Breast epithelium (tissue), 4 donors: ENCODE measurements around the gene PLEKHF1. TPM values are rescaled to one million over a fixed set of nuclear protein-coding genes. Genes with fewer than 3 reads are reported as not detected.

Source experiments
- DNase-seq, 2 donors: peaks; one replicate each; pipeline ENCODE4 v3.0.0-alpha.2; 2019; ENCODE audit warnings: low spot score in 2 of 2
- H3K27ac ChIP-seq, 2 donors: fragments of 200-600 bp; sonication (generic) in 1 of 2; one replicate each; pipeline ENCODE4 v1.5.1; 2016 to 2019; ENCODE audit warnings: mild to moderate bottlenecking in 1 of 2
- H3K27me3 ChIP-seq, 2 donors: fragments of 200-600 bp; sonication (generic) in 1 of 2; one replicate each; pipeline versions ENCODE4 v1.5.1 to v1.6.0; 2017 to 2019; ENCODE audit warnings: control low read depth in 1 of 2, mild to moderate bottlenecking in 1 of 2
- H3K36me3 ChIP-seq: fragments of 200-600 bp; one replicate; pipeline ENCODE4 v1.5.1; 2019
- H3K4me1 ChIP-seq, 2 donors: fragments of 200-600 bp; sonication (generic); one replicate each; pipeline ENCODE4 v1.5.1; 2016 to 2019; ENCODE audit warnings: control low read depth in 1 of 2
- H3K4me3 ChIP-seq, 3 donors: fragments of 200-600 bp; sonication (generic); 1 replicate in 2 of 3; 2 replicates in 1 of 3; pipeline ENCODE4 v1.5.1; 2016 to 2019; ENCODE audit warnings: mild to moderate bottlenecking in 3 of 3, moderate library complexity in 2 of 3
- H3K9me3 ChIP-seq, 2 donors: fragments of 200-600 bp; sonication (generic) in 1 of 2; one replicate each; pipeline ENCODE4 v1.5.1; 2016 to 2019; ENCODE audit warnings: control low read depth in 1 of 2
- POLR2A ChIP-seq: fragments of 450-650 bp; IDR thresholded peaks from one replicate; pipeline ENCODE4 v1.6.1; 2016; ENCODE audit warnings: antibody characterized with exemption, mild to moderate bottlenecking, moderate library complexity
- POLR2AphosphoS5 ChIP-seq, 3 donors: sonication (generic); formaldehyde crosslinking; IDR thresholded peaks; one replicate each; pipeline ENCODE4 v1.6.1; 2017; ENCODE audit warnings: antibody characterized with exemption in 3 of 3
- intact Hi-C: fragments of 100-400 bp; cut with DNase I; formaldehyde crosslinking; loops from one replicate; pipeline ENCODE4 v1.15.1; 2023; ENCODE audit warnings: low total_unique reads
- total RNA-seq, 3 donors: library from RNA; depleted of rRNA; stranded (reverse); fragments of >200 nt; gene quantifications; one replicate each; pipeline ENCODE4 v1.1.0, GENCODE V29; 2016
- TF ChIP-seq, protein P1 (sequence below), 3 donors: fragments of 450-650 bp; IDR thresholded peaks; one replicate each; pipeline ENCODE4 v1.5.1; 2016 to 2017; ENCODE audit warnings: antibody characterized with exemption in 3 of 3, mild to moderate bottlenecking in 3 of 3, moderate library complexity in 3 of 3

The PLEKHF1 gene
- total RNA-seq, 3 donors from 2014 or later = 29.8 to 71.4 (median 58.7) TPM

DNA sequence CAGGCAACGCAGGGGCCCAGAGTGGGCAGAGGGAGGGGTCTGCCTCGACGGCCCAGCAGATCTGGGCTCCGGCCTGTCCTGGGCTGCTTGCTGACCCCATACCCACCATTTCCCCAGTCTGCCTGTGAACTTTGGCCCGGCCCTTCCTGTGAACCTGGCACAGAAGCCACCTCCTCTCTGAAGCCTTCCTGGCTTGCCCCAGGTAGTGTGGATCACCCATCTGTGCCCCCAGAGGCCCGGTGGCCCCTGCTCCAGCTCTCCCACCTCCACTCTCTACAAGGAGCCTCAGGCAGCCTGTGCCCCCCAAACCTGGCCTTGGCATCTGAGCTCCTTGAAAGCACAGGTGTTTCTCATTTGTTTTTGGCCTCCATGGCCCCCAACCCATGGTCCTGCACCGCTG, 15.7 kb downstream of the PLEKHF1 start:
- TF ChIP-seq, protein P1, sequence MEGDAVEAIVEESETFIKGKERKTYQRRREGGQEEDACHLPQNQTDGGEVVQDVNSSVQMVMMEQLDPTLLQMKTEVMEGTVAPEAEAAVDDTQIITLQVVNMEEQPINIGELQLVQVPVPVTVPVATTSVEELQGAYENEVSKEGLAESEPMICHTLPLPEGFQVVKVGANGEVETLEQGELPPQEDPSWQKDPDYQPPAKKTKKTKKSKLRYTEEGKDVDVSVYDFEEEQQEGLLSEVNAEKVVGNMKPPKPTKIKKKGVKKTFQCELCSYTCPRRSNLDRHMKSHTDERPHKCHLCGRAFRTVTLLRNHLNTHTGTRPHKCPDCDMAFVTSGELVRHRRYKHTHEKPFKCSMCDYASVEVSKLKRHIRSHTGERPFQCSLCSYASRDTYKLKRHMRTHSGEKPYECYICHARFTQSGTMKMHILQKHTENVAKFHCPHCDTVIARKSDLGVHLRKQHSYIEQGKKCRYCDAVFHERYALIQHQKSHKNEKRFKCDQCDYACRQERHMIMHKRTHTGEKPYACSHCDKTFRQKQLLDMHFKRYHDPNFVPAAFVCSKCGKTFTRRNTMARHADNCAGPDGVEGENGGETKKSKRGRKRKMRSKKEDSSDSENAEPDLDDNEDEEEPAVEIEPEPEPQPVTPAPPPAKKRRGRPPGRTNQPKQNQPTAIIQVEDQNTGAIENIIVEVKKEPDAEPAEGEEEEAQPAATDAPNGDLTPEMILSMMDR (IDR thresholded peaks at IDR 0.05) = no peak
- TF ChIP-seq POLR2AphosphoS5 (IDR thresholded peaks at IDR 0.05) = no peak
- TF ChIP-seq POLR2A = no peak
- Histone ChIP-seq H3K9me3 (no peaks in the 10 kb centered on the region), H3K36me3 (no peaks in the 10 kb centered on the region), H3K27ac (peak overlapping the region; percentile 76 to 87), H3K4me1 (peaks cover 25 to 68% of the 10 kb centered on the region in 2 donors), H3K4me3 (no peak overlapping the region), H3K27me3 (no peaks in the 10 kb centered on the region)
- no peak for DNase-seq
- intact Hi-C loops = loop anchor here (1.0 kb wide), 1 partner anchor 14 kb away; no protein-coding TSS in a partner anchor

DNA sequence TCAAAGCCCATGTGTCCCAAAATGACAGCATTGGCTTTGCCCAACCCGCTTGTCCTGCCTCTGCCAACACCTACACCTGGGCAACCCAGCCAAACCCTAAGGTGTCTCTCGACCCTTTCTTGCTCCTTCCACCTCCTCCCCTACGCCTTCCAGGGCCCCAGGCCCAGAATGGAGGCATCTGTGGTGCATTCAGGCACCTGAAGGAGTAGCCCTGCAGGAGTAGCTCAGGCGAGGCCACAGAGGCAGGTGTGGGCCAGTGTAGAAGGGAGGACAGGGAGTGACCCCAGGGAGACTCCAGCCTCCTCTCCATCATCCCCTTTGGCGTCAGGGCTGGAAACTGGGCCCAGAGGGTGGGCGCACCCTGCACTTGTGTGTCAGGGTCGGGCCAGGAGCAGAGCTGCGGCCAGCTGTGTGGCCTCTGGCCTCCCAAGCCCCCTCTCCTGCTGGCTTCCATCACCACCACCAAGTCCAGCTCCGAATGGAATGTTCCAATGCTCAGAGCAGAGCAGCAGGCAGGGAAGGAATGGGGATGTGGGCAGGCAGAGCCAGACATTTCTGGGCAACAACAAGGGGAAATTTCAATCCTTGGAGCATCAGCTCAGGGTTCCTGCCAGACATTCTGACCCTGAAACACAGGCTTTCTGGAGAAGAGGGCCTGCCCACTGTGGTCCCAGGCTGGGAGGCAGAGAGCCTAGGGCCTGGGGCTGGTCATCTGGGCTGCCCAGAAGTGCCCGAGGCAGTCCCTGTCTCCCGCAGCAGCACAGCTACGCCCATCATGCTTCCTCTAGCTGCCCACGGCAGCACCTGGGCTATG, 16.4 kb downstream of the PLEKHF1 start:
- peak overlapping the region; percentile 76 to 87 for H3K27ac ChIP-seq
- TF ChIP-seq POLR2A (no peak), POLR2AphosphoS5 (IDR thresholded peaks at IDR 0.05) (no peak)
- TF ChIP-seq, protein P1 (IDR thresholded peaks at IDR 0.05) = no peak
- no peaks in the 10 kb centered on the region for H3K27me3 ChIP-seq
- peaks cover 25 to 64% of the 10 kb centered on the region in 2 donors for H3K4me1 ChIP-seq
- peak in 1 of 2 donors; percentile 64 for DNase-seq
- no peak overlapping the region for H3K4me3 ChIP-seq
- intact Hi-C loops = loop anchor here (1.0 kb wide), 1 partner anchor 14 kb away; no protein-coding TSS in a partner anchor
- H3K36me3 ChIP-seq = no peaks in the 10 kb centered on the region
- no peaks in the 10 kb centered on the region for H3K9me3 ChIP-seq

DNA sequence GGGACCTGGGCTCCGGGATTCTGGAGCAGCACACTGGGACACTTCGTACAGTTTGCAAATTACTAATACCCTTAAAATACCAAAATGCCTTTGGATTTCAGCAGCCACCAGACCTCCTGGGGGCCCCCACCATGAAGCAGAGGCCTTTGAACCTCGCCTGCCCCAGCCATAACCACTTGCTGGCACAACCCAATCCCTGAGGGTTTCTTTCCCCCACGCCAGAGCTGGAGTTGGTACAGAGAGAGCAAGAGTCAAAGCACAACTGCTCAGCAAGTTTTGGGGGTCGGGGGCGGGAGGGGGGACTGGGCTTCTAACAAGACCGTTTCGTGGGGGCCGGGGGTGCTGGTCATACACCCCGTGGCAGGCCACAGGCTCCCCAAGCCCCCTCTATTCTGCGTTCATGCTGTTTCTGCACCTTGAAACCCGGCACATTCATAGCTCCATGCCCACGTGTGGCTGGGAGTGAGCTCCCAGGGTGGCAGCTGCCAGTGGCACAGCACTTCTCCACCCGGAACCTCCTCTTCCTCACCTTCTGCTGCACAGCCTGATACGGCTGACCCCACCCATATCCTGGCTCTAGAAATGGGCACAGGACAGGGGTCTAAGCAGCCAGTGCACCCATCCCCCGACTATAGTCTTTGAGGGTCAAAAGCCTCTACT, 17.1 kb downstream of the PLEKHF1 start:
- Histone ChIP-seq H3K27me3 (no peaks in the 10 kb centered on the region), H3K9me3 (no peaks in the 10 kb centered on the region), H3K27ac (peak overlapping the region; percentile 76 to 87), H3K4me1 (peaks cover 26 to 56% of the 10 kb centered on the region in 2 donors), H3K4me3 (no peak overlapping the region), H3K36me3 (no peaks in the 10 kb centered on the region)
- intact Hi-C loops = no loop called here
- DNase-seq = no peak
- TF ChIP-seq POLR2A = no peak
- TF ChIP-seq, protein P1 (IDR thresholded peaks at IDR 0.05) = no peak
- no peak for TF ChIP-seq POLR2AphosphoS5 (IDR thresholded peaks at IDR 0.05)

DNA sequence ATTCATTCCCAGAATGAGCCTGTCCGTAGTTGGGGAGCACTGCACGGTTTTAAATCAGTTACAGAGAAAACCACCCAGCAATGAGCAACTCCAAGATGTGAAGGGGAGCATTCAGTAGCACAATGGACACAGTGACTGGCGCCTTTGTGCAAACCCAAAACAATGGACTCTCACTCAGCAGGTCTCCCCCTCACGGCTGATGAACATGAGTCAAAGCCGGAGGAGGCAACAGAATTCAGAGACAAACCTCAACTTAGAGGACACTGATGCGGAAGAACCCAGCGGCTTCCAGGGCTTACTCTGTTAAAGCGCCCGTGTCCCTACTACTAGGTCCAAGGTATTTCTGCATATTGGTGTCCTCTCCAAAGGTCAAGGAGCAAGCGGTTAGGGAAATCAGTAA, 17.7 kb downstream of the PLEKHF1 start:
- intact Hi-C loops = no loop called here
- TF ChIP-seq POLR2AphosphoS5 (IDR thresholded peaks at IDR 0.05) (no peak), POLR2A (no peak)
- TF ChIP-seq, protein P1 (IDR thresholded peaks at IDR 0.05) = no peak
- Histone ChIP-seq H3K36me3 (no peaks in the 10 kb centered on the region), H3K27me3 (no peaks in the 10 kb centered on the region), H3K27ac (peak overlapping the region; percentile 76 to 87), H3K9me3 (no peaks in the 10 kb centered on the region), H3K4me1 (peaks cover 21 to 51% of the 10 kb centered on the region in 2 donors), H3K4me3 (no peak overlapping the region)
- no peak for DNase-seq

DNA sequence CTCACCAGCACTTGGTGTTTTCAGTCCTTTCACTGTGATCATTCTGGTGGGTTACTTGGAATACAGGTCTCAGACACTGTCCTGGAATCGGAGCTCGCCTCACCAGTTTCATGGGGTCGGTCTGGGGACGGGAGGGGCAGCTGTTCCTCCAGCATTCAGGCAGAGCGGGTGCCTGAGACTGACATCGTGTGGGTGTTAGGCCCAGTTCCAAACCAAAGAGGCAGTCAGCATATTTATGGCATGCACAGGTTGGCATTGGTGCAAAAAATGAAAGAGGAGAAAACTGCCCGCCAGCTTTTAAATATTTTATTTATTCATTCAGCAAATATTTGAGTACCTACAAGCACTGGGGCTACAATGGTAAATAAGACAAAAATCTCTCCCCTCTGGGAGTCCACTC, 20.1 kb downstream of the PLEKHF1 start:
- DNase-seq = no peak
- TF ChIP-seq POLR2AphosphoS5 (IDR thresholded peaks at IDR 0.05) (no peak), POLR2A (no peak)
- TF ChIP-seq, protein P1 (IDR thresholded peaks at IDR 0.05) = no peak
- intact Hi-C loops = no loop called here
- no peaks in the 10 kb centered on the region for H3K27me3 ChIP-seq
- H3K27ac ChIP-seq = peak overlapping the region; percentile 15 to 58
- H3K4me1 ChIP-seq = peaks cover 10 to 28% of the 10 kb centered on the region in 2 donors
- peaks cover 0 to 5% of the 10 kb centered on the region in 2 donors for H3K9me3 ChIP-seq
- no peak overlapping the region for H3K4me3 ChIP-seq
- no peaks in the 10 kb centered on the region for H3K36me3 ChIP-seq
